ENCODE measurements around the gene MINK1.

The MINK1 gene

DNA sequence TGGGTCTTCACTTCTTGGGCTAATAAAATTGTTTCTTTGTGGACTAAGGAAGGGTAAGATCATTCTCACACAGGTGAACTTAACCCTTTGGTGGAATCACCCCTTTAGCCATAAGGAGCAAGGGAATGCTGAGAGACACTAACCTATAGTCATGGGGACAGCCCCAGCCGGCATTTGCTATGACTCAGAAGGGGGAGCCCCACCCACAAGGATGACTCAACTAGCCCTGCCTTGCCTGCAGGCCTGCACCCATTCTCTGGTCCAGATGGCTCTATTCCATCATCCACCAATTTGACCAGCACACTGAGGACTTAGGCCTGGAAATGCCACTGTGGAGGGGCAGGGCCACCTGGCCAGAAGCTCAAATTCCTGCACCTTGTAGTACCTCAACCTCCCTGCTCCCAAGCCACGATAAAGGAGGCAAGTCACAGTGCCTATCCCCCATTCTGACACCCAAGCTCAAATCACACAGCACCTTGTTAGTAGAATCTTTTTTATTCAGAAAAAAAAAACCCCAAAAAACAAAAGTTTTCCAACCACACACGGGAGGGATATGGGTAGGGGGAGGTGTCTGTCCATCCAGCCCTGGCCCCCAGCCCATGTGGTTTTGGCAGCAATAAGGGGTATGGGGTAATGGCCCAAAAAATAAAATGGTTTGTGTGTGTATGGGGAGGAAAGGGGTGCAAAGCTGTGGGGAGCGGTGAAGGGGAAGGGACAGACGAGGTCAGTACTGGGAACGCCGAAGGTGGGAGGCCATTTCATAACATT lies 112.2 kb downstream of the MINK1 start:
- DNase-seq, result peak in 18 of 56 donors; percentile 1 to 57 (median 21)

DNA sequence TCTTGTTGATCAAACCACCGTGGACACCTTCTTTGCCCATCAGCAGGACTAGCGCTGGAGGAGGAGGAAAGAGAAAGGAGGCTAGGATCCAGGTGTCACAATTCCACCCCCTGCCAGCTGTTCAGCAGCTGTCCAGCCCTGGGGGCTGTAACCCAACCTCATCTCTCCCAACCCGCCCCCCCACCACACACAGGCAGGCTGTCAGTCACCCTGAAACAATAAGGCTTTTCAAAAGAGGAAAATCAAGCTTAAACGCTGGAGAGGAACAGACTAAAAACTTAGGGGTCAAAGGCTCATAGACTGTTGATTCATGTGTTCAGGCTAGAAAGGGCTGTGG lies 112.8 kb downstream of the MINK1 start:
- no peak for DNase-seq

- DNase-seq, result no peak
Measured at GRCh38 chr17:4946312-4946976, 113.3 kb downstream of the MINK1 start.

DNA sequence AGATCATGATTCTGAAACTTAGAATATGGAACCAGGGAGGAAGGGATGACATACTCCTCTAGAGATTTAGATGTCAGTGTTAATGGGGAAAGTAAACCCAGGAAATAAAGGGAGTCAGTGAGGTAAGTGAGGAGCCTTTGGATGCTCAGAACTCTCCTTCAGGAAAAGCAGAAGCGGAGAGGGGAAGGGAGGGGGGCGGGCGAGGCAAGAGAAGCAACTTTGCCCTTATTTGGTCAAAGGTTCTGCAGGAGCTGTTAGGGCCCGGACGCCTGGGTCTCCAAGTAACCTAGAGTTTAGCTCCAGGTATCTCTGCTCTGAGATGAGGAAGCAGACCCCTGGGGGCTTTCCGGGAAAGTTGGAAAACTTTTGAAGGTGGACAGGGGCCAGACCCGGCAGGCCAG lies 113.9 kb downstream of the MINK1 start:
- peak in 1 of 56 donors; percentile 8 for DNase-seq

Data from amygdala (tissue), 56 donors.